ENCODE data around the gene CAMTA1.

The CAMTA1 gene

GRCh38 chr1:6885426-6885825 lies 100.2 kb downstream of the CAMTA1 start:
- no peak for DNase-seq

- no peak for DNase-seq
These were observed 101.3 kb downstream of the CAMTA1 start for GRCh38 chr1:6886523-6886922.

- no peak for DNase-seq
These were observed 103.0 kb downstream of the CAMTA1 start for GRCh38 chr1:6888268-6888667.

GRCh38 chr1:6888870-6889269 lies 103.6 kb downstream of the CAMTA1 start:
- DNase-seq: no peak

GRCh38 chr1:6889875-6890480 lies 104.7 kb downstream of the CAMTA1 start:
- DNase-seq: no peak

GRCh38 chr1:6890686-6891085 lies 105.4 kb downstream of the CAMTA1 start:
- no peak for DNase-seq

GRCh38 chr1:6891781-6892579 lies 106.7 kb downstream of the CAMTA1 start:
- DNase-seq: no peak

GRCh38 chr1:6893388-6893787 lies 108.1 kb downstream of the CAMTA1 start:
- DNase-seq: no peak

- no peak for DNase-seq
These were observed 111.9 kb downstream of the CAMTA1 start for GRCh38 chr1:6897138-6897537.

GRCh38 chr1:6898974-6899539 lies 113.8 kb downstream of the CAMTA1 start:
- no peak for DNase-seq

- DNase-seq: no peak
These were observed 114.4 kb downstream of the CAMTA1 start for GRCh38 chr1:6899621-6900020.

- DNase-seq: no peak
These were observed 116.9 kb downstream of the CAMTA1 start for GRCh38 chr1:6902153-6902552.

- no peak for DNase-seq
These were observed 119.4 kb downstream of the CAMTA1 start for GRCh38 chr1:6904476-6905170.

- DNase-seq: no peak
These were observed 120.1 kb downstream of the CAMTA1 start for GRCh38 chr1:6905331-6905730.

- DNase-seq: no peak
These were observed 120.5 kb downstream of the CAMTA1 start for GRCh38 chr1:6905790-6906189.

- DNase-seq: no peak
These were observed 121.5 kb downstream of the CAMTA1 start for GRCh38 chr1:6906783-6907182.

- no peak for DNase-seq
These were observed 121.9 kb downstream of the CAMTA1 start for GRCh38 chr1:6907201-6907600.

- no peak for DNase-seq
These were observed 122.6 kb downstream of the CAMTA1 start for GRCh38 chr1:6907676-6908434.

- DNase-seq: no peak
These were observed 124.1 kb downstream of the CAMTA1 start for GRCh38 chr1:6909401-6909800.

- DNase-seq: no peak
These were observed 124.6 kb downstream of the CAMTA1 start for GRCh38 chr1:6909857-6910256.

- no peak for DNase-seq
These were observed 126.0 kb downstream of the CAMTA1 start for GRCh38 chr1:6911021-6911941.

- no peak for DNase-seq
These were observed 126.7 kb downstream of the CAMTA1 start for GRCh38 chr1:6911974-6912373.
